ENCODE data around the gene CTAGE6.
"Not testable (repeated sequence)": the region's sequence is repeated elsewhere in the genome, so short reads cannot be mapped to it uniquely, and the experiment has no call there.

Gene CTAGE6

DNA sequence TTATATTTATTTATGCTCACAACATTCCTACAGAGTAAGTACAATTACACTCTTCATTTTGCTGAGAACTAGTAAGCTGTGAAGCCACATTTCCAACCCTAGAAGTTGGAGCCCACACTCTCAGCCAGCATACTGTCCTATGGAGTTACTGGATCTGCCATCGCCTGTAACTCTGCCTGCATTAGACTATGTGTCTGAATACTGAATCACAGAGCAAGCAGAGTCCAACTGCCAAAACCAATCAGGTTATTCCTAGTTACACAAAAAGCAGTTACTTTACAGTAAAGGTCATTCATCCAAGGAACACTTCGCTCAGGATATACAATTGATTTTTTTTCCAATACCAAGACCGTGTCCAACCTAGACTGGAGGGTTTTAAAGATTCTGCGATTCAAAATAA lies 21.5 kb downstream of the CTAGE6 start:
- no peaks in the 10 kb centered on the region for H3F3A ChIP-seq (ENCODE audit: insufficient read depth)
- no peak overlapping the region for H2AFZ ChIP-seq (ENCODE audit: low read depth, low read length, severe bottlenecking)
- no peak overlapping the region for H3K4me3 ChIP-seq (ENCODE audit: insufficient read depth, low read length, poor library complexity, severe bottlenecking)
- no peak for TF ChIP-seq EZH2phosphoT487 (conservative IDR thresholded peaks at IDR 0.05; ENCODE audit: low read length)
- TF ChIP-seq, protein P1, sequence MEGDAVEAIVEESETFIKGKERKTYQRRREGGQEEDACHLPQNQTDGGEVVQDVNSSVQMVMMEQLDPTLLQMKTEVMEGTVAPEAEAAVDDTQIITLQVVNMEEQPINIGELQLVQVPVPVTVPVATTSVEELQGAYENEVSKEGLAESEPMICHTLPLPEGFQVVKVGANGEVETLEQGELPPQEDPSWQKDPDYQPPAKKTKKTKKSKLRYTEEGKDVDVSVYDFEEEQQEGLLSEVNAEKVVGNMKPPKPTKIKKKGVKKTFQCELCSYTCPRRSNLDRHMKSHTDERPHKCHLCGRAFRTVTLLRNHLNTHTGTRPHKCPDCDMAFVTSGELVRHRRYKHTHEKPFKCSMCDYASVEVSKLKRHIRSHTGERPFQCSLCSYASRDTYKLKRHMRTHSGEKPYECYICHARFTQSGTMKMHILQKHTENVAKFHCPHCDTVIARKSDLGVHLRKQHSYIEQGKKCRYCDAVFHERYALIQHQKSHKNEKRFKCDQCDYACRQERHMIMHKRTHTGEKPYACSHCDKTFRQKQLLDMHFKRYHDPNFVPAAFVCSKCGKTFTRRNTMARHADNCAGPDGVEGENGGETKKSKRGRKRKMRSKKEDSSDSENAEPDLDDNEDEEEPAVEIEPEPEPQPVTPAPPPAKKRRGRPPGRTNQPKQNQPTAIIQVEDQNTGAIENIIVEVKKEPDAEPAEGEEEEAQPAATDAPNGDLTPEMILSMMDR (IDR thresholded peaks at IDR 0.05; ENCODE audit: insufficient read depth, low read length, poor library complexity, severe bottlenecking) = no peak
- H3K79me2 ChIP-seq (ENCODE audit: insufficient read depth, low read length) = no peaks in the 10 kb centered on the region
- H3K4me2 ChIP-seq (ENCODE audit: low read depth, low read length, poor library complexity, severe bottlenecking) = no peak overlapping the region
- H3K9me3 ChIP-seq (ENCODE audit: insufficient read depth, low read length) = no peaks in the 10 kb centered on the region
- H4K20me1 ChIP-seq (ENCODE audit: low read depth, low read length) = no peaks in the 10 kb centered on the region
- H3K27ac ChIP-seq (ENCODE audit: low read depth, low read length) = no peak overlapping the region
- no peaks in the 10 kb centered on the region for H3K36me3 ChIP-seq (ENCODE audit: low read length)
- no peaks in the 10 kb centered on the region for H3K9me2 ChIP-seq (replicated peaks; ENCODE audit: insufficient read depth, low read length)
- H3K9ac ChIP-seq (ENCODE audit: low read length) = no peak overlapping the region
- no peaks in the 10 kb centered on the region for H3K27me3 ChIP-seq (ENCODE audit: low read length)

DNA sequence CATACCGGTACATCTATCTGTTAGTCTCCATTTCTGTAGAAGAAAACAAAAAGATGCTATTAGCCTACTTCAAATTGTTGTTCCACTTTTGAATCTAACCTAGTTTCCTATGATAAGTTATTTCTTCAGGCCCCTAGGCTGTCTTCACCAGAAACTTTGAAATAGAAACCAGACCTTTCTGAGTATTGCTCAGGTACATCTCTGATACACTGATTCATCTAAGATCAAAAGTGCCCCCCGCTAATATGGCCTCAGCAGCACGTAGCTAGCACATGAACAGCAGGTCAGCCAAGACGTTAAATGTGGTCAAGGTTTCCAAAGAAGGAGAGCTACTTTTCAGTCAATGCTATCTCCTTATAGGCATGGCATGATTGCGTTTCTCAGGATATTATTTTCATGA lies 23.6 kb downstream of the CTAGE6 start:
- no peaks in the 10 kb centered on the region for H3K9me3 ChIP-seq (ENCODE audit: insufficient read depth, low read length)
- H3K9me2 ChIP-seq (replicated peaks; ENCODE audit: insufficient read depth, low read length) = no peaks in the 10 kb centered on the region
- H3K27me3 ChIP-seq (ENCODE audit: low read length) = no peaks in the 10 kb centered on the region
- H2AFZ ChIP-seq (ENCODE audit: low read depth, low read length, severe bottlenecking) = no peak overlapping the region
- TF ChIP-seq EZH2phosphoT487 (conservative IDR thresholded peaks at IDR 0.05; ENCODE audit: low read length) = no peak
- no peaks in the 10 kb centered on the region for H4K20me1 ChIP-seq (ENCODE audit: low read depth, low read length)
- H3K4me3 ChIP-seq (ENCODE audit: insufficient read depth, low read length, poor library complexity, severe bottlenecking) = no peak overlapping the region
- H3K36me3 ChIP-seq (ENCODE audit: low read length) = no peaks in the 10 kb centered on the region
- H3F3A ChIP-seq (ENCODE audit: insufficient read depth) = no peaks in the 10 kb centered on the region
- H3K27ac ChIP-seq (ENCODE audit: low read depth, low read length) = no peak overlapping the region
- H3K79me2 ChIP-seq (ENCODE audit: insufficient read depth, low read length) = no peaks in the 10 kb centered on the region
- H3K9ac ChIP-seq (ENCODE audit: low read length) = no peak overlapping the region
- no peak overlapping the region for H3K4me2 ChIP-seq (ENCODE audit: low read depth, low read length, poor library complexity, severe bottlenecking)

DNA sequence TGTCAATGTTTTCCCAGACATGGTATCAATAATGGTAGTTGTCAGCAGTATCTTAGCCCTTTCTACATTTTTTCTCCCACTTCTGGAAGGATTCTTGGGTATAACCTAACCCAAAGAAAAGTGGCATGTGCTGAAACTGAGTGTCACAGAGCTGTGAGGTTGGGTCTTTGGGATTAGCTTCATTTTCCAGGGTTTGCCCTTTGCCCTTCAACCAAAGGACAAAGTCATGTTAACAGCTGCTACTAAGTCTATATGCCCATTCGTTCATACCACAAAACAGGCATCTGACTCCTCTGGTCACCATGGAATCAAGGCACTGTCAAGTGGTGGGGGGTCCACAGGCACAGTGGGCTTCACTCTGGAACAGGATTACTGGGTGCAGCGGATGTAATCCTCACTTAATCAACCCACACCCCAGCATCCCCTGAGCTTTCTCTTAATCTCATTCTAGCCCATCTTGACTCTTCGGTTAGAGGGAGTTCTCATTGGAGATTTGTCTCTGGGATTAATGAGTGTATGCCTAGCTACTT lies 29.1 kb downstream of the CTAGE6 start:
- no peaks in the 10 kb centered on the region for H4K20me1 ChIP-seq (ENCODE audit: low read depth, low read length)
- no peak overlapping the region for H2AFZ ChIP-seq (ENCODE audit: low read depth, low read length, severe bottlenecking)

DNA sequence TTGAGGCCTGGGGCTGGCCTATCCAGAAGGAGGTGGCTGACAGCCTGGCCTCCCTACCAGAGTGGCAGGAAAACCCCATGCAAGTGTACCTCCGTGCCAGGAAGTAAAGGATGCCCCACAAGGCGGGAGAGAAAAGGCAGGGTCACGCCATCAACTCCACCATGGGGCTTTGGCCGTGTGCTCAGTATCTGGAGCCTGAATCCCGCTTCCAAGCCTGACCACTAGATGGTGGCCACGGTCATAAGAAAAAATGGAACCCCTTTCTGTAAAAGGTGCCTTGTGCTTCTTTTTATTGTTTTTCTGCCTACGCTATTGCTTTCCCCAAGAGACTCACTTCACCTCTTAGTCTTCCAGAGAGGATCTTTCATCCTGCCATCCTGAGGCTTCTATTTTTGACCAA lies 29.9 kb downstream of the CTAGE6 start:
- H3K27ac ChIP-seq (ENCODE audit: low read depth, low read length); H3F3A ChIP-seq (ENCODE audit: insufficient read depth); H3K9me2 ChIP-seq (replicated peaks; ENCODE audit: insufficient read depth, low read length); H3K9ac ChIP-seq (ENCODE audit: low read length); H4K20me1 ChIP-seq (ENCODE audit: low read depth, low read length); H3K4me3 ChIP-seq (ENCODE audit: insufficient read depth, low read length, poor library complexity, severe bottlenecking); H3K27me3 ChIP-seq (ENCODE audit: low read length); H3K36me3 ChIP-seq (ENCODE audit: low read length); H3K9me3 ChIP-seq (ENCODE audit: insufficient read depth, low read length); H3K4me2 ChIP-seq (ENCODE audit: low read depth, low read length, poor library complexity, severe bottlenecking); H3K79me2 ChIP-seq (ENCODE audit: insufficient read depth, low read length); H2AFZ ChIP-seq (ENCODE audit: low read depth, low read length, severe bottlenecking): not testable (repeated sequence)

More for the DNA sequence above, 29.1 kb downstream of the CTAGE6 start:
- Histone ChIP-seq H3K79me2 (ENCODE audit: insufficient read depth, low read length) (no peaks in the 10 kb centered on the region), H3K9me3 (ENCODE audit: insufficient read depth, low read length) (no peaks in the 10 kb centered on the region), H3F3A (ENCODE audit: insufficient read depth) (no peaks in the 10 kb centered on the region), H3K4me3 (ENCODE audit: insufficient read depth, low read length, poor library complexity, severe bottlenecking) (no peak overlapping the region), H3K9ac (ENCODE audit: low read length) (no peak overlapping the region), H3K27ac (ENCODE audit: low read depth, low read length) (no peak overlapping the region), H3K4me2 (ENCODE audit: low read depth, low read length, poor library complexity, severe bottlenecking) (no peak overlapping the region), H3K9me2 (replicated peaks; ENCODE audit: insufficient read depth, low read length) (no peaks in the 10 kb centered on the region), H3K36me3 (ENCODE audit: low read length) (no peaks in the 10 kb centered on the region), H3K27me3 (ENCODE audit: low read length) (no peaks in the 10 kb centered on the region)
- TF ChIP-seq EZH2phosphoT487 (conservative IDR thresholded peaks at IDR 0.05; ENCODE audit: low read length) = no peak
- TF ChIP-seq, protein P1 (IDR thresholded peaks at IDR 0.05; ENCODE audit: insufficient read depth, low read length, poor library complexity, severe bottlenecking) = no peak

DNA sequence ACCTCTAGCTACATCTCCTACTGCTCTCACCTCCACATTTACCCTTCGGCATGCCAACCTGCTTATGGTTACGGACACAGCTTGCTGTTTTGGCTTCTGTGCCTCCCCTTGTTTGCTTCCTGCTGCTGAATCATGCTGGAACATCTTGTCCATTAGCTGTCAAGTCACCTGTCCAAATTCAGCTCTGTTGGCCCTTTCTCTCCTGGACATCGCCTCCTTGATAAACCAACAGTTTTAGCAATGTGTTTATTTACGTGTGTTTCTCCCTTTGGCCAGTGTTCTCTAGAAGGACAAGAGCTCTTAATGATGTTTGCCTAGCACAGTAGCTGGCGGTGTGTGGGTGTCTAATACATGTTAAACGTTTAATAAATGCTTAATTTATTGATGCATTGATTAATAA lies 31.4 kb downstream of the CTAGE6 start:
- not testable (repeated sequence) for H3K79me2 ChIP-seq (ENCODE audit: insufficient read depth, low read length); H3K9me3 ChIP-seq (ENCODE audit: insufficient read depth, low read length); H3K27ac ChIP-seq (ENCODE audit: low read depth, low read length); H2AFZ ChIP-seq (ENCODE audit: low read depth, low read length, severe bottlenecking); H3K4me3 ChIP-seq (ENCODE audit: insufficient read depth, low read length, poor library complexity, severe bottlenecking); H4K20me1 ChIP-seq (ENCODE audit: low read depth, low read length); H3K9me2 ChIP-seq (replicated peaks; ENCODE audit: insufficient read depth, low read length); H3K4me2 ChIP-seq (ENCODE audit: low read depth, low read length, poor library complexity, severe bottlenecking); H3K9ac ChIP-seq (ENCODE audit: low read length); H3F3A ChIP-seq (ENCODE audit: insufficient read depth); H3K36me3 ChIP-seq (ENCODE audit: low read length); H3K27me3 ChIP-seq (ENCODE audit: low read length)

DNA sequence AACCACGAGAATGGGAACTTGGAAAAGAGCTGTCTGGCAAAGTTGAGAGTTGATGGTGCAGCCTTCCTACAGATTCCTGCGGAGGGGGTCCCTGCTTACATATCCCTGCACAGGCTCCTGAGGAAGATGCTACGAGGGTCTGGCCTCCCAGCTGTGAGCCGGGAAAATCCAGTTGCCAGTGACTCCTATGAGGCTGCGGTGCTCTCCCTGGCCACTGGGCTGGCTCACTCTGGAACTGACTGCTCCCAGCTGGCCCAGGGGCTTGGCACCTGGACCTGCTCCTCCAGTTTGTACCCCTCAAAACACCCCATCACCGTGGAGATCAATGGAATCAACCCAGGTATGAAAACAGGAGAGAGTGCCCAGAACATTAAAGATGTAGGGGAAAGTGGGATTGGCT lies 37.2 kb downstream of the CTAGE6 start:
- not testable (repeated sequence) for H3K27me3 ChIP-seq (ENCODE audit: low read length); H3K79me2 ChIP-seq (ENCODE audit: insufficient read depth, low read length); H4K20me1 ChIP-seq (ENCODE audit: low read depth, low read length); H3F3A ChIP-seq (ENCODE audit: insufficient read depth); H3K27ac ChIP-seq (ENCODE audit: low read depth, low read length); H3K9me3 ChIP-seq (ENCODE audit: insufficient read depth, low read length); H3K4me2 ChIP-seq (ENCODE audit: low read depth, low read length, poor library complexity, severe bottlenecking); H3K36me3 ChIP-seq (ENCODE audit: low read length); H3K9ac ChIP-seq (ENCODE audit: low read length); H3K9me2 ChIP-seq (replicated peaks; ENCODE audit: insufficient read depth, low read length); H3K4me3 ChIP-seq (ENCODE audit: insufficient read depth, low read length, poor library complexity, severe bottlenecking); H2AFZ ChIP-seq (ENCODE audit: low read depth, low read length, severe bottlenecking)

Measured in SU-DHL-6 (cell line).